Measurements from ENCODE around the gene MYL12B. TPM values are rescaled to one million over a fixed set of nuclear protein-coding genes. Genes with fewer than 3 reads are reported as not detected.
"Not testable (repeated sequence)": the region's sequence is repeated elsewhere in the genome, so short reads cannot be mapped to it uniquely, and the experiment has no call there.

MYL12B gene
- polyA plus RNA-seq (2013, experiment 1 of 2; ENCODE audit: insufficient read length), result 587 TPM
- 631 TPM for polyA plus RNA-seq (2013, experiment 2 of 2; ENCODE audit: insufficient read length)

DNA sequence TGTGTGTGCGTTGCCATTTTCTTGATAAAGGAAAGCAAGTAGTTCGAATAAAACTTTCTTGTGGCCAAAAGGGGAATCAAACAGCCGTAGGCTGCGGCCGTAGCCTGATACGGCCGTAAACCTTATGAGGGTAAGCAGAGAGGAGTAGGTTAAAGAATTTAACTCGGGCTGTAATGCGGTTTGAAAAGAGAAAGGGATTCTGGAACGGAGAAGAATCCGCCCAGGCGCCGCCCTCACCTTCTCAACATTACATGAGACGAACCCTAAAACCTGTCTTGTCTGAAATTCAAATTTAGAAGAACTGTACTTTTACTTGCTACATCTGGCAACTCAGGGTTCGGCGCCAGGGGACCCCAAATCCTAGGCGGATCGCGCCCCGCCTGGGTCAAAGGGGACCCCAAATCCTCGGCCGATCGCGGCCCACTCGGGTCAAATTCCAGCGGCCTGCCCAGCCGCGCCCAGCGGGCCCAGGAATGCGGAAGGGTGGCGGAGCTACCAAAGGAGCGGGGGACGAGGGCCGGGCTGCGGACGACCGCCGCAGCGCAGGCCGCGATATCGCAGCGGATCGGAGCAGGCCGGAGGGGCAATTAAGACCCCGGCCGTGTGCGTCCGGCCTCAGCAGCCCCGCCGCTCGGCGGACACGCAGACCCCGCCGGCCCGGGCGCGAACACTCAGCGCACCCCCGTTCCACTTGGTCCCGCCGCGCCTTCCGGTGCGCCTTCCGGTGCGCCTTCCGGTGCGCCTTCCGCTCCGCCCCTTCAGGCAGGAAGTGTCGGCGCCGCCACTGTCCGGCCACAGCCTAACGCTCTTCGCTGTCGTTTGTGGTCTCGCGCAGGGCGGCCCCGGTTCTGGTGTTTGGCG lies at the start of gene MYL12B:
TSS of gene MYL12B (plus strand) at position 761 of the 861 bp plus-strand sequence. CDS start 10,766 bp downstream, outside the sequence.
- peak; percentile 85 for DNase-seq

- no peak for DNase-seq
Measured at GRCh38 chr18:3212657-3213056, 49.3 kb upstream of the MYL12B start.

DNA sequence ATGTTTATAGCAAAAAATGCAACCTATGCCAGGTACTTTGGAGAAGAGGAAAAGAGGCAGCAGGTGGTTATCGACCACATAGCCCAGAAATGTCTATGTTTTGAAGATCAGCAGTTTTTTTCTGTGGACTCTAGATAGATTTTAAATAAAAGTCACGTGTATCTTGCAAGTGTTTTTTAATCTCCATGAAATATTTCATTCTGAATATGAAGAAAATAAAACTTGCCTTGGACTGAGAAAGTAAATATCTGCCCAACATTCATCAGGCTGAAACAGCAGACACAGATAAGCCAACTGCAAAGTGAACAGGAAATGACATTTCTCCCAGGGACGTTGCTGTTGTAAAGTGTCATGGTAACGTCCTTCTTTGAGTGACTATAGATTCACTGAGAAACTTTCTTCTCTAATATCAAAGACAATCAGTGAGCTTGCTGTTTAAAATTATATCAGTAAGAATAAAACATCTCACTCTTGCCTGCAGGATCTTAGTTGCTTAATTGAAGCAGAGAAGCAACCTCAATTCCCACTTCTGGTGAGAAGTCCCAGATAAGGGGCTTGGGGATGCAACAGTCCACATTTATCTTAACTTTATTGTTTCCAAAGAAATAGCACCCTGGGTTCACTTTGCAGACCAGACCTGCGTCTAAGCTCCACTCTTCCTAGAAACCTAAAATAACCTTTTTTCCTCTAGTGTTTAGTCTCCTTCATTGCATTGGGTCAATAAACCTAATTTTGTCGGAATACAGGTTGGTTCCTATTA lies 48.5 kb upstream of the MYL12B start:
- peak; percentile 42 for DNase-seq

GRCh38 chr18:3214855-3215637 lies 46.9 kb upstream of the MYL12B start:
- no peak for DNase-seq

GRCh38 chr18:3216987-3217386 lies 44.9 kb upstream of the MYL12B start:
- DNase-seq, result no peak

GRCh38 chr18:3217948-3218647 lies 43.8 kb upstream of the MYL12B start:
- DNase-seq, result peak; percentile 64

DNA sequence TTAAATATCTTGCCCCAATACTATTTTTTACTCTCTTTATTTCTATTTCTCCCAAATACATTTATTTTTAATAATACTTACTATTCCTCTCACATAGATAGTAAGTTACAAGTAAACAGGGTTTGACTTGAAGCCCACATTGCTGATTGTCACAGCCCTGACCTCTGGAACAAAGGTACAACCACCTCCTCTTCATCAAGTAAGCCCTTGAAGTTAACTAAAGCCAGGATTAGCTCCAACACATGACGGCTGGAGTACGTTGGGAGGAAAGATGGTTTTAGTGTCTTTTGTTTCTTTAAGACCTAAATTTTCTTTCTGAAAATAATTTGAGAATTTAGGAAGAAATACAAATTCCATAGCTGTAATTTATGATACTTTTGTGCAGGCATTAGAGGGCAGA lies 43.1 kb upstream of the MYL12B start:
- no peak for DNase-seq

GRCh38 chr18:3219241-3219630 lies 42.7 kb upstream of the MYL12B start:
- no peak for DNase-seq

GRCh38 chr18:3219631-3220335 lies 42.1 kb upstream of the MYL12B start, which contains the start of gene MYOM1:
Gene MYOM1, minus strand, starts transcription at chr18:3219968. Its CDS starts 4,745 bp downstream, at chr18:3215223.
- no peak for DNase-seq

DNA sequence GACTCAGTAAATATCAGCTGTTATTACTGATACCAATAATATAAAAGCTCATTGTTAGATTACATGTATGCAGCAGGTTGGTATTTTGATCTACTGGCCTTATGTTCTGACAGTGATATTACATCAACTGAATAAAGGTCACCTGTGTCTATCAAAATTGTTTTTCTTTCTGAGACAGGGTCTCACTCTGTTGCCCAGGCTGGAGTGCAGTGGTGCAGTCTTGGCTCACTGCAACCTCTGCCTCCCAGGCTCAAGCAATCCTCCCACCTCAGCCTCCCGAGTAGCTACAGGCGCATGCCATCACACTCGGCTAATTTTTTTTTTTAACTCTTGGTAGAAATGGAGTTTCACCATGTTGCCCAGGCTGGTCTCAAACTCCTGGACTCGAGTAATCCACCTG lies 41.1 kb upstream of the MYL12B start:
- not testable (repeated sequence) for DNase-seq

GRCh38 chr18:3221496-3221895 lies 40.4 kb upstream of the MYL12B start:
- DNase-seq, result no peak

DNA sequence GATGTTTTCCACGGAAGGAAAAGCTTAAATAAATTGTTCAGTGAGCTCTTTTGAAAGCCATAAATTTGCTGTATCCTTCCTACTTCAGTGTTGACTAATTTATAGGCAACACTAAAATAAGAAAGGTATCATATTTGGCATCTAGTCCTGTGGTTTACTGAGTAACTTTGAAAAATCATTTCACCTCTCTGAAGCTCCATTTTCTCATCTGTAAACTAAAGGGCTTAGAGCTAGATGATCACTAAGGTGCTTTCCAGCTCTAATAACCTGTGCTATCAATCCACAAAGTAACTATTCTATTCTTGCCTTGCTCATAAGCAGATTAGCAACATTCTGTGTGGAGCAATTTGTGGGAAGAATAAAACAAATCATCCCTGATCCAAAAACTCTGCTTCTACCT lies 38.6 kb upstream of the MYL12B start:
- DNase-seq, result no peak

GRCh38 chr18:3224223-3224622 lies 37.7 kb upstream of the MYL12B start:
- no peak for DNase-seq

DNA sequence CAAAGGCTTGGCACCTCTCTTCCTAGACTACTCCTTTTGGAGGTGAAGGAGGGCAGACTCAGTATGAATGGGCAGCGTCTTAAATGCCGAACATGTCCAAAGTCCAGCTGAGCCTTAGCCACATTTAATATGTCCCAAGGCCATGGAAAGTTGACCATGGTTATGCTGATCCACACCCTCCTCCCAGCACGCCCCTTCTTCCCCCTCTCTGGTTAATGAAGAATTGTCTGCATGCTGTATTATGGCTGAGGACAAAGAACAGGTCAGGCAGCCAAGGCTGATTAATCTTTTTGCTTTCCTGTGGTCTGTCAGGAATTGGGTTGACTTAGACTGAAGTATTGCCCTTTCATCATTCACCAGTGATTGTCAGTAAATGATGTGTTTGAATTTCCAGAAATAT lies 36.3 kb upstream of the MYL12B start:
- no peak for DNase-seq

- DNase-seq, result no peak
Measured at GRCh38 chr18:3226048-3226447, 35.9 kb upstream of the MYL12B start.

DNA sequence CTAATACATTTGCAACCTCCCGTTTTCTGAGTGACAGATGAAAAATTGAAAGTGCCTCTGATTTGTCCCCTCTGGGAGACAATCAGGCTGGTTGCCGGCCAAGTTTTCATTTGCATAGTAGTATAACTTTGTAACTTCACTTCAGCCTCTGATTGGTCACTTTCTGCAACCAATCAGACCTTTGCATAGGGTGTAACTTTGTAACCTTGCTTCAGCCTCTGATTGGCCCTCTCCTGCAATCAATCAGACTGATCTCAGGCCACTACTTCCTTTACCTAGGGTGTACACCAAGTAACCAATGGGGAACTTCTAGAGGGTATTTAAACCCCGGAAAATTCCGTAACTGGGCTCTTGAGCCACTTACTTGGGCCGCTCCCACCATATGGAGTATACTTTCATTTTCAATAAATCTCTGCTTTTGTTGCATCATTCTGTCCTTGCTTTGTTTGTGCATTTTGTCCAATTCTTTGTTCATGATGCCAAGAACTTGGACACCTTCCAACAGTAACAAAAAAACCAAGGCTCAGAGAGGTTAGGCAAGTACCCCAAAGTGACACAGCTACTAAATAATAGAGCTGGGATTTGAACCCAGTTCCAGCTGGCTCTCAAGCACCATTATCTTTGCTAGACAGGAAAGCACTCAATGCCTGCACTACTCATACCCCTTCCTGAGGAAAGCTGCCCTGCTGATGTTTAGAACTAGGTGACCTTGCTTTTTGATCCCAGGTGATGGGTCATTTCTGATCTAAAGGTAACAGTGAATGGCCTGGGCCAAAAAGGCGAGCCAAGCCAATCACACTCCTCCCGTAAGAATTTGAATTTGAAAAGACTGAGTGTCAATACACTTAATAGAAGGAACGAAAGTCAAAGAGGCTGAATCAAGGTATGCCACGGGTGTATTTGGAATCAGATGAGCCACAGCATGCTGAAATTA lies 31.3 kb upstream of the MYL12B start:
- peak; percentile 35 for DNase-seq

- no peak for DNase-seq
Measured at GRCh38 chr18:3233004-3233403, 28.9 kb upstream of the MYL12B start.

GRCh38 chr18:3233433-3234168 lies 28.3 kb upstream of the MYL12B start:
- DNase-seq, result no peak

- DNase-seq, result no peak
Measured at GRCh38 chr18:3234457-3234856, 27.5 kb upstream of the MYL12B start.

Measured in fibroblast of skin of back (primary cell).